Fibroblast of mammary gland (primary cell): ENCODE data around the gene RNF208.
"Not testable (repeated sequence)": the region's sequence is repeated elsewhere in the genome, so short reads cannot be mapped to it uniquely, and the experiment has no call there.

Source experiments
- DNase-seq: peaks from one replicate; pipeline ENCODE4 v3.0.0-alpha.2; 2010; ENCODE audit warnings: low read depth
- H3K4me3 ChIP-seq: 2 replicates; pipeline ENCODE4 v1.5.1; 2011; ENCODE audit warnings: low read depth, mild to moderate bottlenecking, low read length, moderate library complexity; ENCODE audit not compliant: control insufficient read depth
- TF ChIP-seq, protein P1 (sequence below): conservative IDR thresholded peaks from 2 replicates; pipeline ENCODE4 v1.5.1; 2011; ENCODE audit warnings: low read depth, low read length, inconsistent platforms; ENCODE audit not compliant: control insufficient read depth, insufficient read depth

The RNF208 gene

DNA sequence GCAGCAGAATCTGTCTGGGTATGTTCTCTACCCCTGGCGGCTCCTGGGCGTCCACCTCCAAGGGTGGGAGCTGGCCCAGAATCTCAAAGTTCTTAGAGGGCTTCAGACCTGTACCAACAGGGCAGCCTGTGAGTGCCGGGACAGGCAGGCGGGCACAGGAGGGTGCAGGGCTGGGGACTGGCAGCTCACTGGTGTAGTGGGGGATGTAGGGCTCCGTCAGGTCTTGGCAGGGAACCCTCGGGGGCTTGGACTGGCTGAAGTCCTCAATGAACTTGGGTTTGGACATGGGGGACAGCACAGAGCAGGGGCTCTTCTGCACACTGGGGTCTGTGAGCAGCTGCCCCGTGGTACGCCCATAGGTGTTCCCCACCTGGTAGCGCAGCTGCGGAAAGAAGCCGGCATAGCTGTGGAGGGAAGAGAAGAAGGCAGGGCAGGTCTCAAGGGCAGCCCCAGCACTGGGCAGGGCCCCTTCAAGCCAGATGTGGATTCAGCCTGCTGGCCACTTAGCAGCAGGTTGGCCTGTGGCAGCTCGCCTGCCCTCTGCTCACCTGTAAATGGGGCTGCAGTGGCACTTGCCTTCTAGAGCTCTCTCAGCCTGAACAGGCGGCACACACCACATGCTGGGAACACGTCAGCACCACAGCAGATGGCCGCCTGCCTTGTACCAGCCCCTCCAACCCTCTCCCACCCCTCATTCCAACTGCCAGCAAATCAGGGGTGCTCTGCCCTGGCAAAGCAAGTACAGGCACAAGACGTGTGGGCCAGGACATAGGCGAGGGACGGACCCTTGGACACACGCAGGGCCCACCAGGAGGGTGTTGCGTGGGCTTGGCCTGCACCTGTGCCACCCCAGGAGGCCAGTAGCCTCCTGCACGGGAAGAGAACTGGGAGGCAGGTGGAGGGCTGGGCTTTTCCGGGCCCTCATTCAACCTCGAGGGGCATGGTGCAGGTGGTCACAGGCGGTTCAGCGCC lies 23.7 kb upstream of the RNF208 start:
- H3K4me3 ChIP-seq: no peak overlapping the region
- DNase-seq: no peak
- TF ChIP-seq, protein P1, sequence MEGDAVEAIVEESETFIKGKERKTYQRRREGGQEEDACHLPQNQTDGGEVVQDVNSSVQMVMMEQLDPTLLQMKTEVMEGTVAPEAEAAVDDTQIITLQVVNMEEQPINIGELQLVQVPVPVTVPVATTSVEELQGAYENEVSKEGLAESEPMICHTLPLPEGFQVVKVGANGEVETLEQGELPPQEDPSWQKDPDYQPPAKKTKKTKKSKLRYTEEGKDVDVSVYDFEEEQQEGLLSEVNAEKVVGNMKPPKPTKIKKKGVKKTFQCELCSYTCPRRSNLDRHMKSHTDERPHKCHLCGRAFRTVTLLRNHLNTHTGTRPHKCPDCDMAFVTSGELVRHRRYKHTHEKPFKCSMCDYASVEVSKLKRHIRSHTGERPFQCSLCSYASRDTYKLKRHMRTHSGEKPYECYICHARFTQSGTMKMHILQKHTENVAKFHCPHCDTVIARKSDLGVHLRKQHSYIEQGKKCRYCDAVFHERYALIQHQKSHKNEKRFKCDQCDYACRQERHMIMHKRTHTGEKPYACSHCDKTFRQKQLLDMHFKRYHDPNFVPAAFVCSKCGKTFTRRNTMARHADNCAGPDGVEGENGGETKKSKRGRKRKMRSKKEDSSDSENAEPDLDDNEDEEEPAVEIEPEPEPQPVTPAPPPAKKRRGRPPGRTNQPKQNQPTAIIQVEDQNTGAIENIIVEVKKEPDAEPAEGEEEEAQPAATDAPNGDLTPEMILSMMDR: no peak

DNA sequence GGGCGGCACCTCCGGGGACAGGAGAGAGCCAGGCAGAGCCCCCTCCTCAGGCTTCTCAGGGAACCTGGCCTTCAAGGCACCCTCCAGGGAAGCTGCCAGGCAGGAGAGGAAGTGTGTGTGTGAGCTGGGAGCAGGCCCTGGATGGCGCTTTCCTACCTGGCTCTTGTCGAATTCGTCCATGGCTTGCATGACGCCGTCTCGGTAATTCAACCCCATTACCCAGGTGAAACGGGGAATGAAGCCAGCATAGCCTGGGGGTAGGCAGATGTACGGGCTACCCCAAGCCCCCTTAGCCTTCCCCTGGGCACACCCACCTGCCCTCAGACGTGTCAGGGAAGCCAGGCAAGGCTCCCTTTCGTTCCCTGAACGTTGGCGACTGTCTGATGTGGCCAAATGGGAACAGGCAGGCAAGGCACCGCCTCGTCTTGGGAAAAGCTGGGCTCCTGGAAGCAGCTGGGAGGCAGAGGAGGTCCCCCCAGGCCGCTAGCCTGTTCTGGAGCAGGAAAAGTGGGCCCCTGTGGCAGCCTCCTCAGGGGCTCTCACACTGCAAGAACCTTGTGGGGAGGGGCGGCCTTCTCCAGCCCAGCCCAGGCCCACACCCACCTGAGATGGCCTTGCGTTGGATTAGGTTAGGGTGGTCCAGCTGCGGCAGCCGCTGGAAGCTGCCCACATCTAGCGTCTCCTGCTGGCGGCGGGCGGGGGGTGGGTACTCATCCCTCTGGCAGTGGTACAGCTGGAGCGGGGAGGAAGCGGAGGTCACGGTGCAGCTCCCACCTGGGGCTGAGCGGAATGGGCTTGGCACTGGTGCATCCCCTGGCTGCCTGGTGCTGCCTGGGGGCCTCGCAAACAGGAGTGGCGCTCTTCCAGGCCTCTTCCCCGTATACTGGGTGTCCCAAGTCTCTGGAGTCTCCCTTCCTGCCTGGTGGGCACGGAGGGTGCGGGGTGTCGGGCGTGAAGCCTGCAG lies 22.7 kb upstream of the RNF208 start:
- no peak for DNase-seq
- TF ChIP-seq, protein P1: no peak
- no peak overlapping the region for H3K4me3 ChIP-seq

DNA sequence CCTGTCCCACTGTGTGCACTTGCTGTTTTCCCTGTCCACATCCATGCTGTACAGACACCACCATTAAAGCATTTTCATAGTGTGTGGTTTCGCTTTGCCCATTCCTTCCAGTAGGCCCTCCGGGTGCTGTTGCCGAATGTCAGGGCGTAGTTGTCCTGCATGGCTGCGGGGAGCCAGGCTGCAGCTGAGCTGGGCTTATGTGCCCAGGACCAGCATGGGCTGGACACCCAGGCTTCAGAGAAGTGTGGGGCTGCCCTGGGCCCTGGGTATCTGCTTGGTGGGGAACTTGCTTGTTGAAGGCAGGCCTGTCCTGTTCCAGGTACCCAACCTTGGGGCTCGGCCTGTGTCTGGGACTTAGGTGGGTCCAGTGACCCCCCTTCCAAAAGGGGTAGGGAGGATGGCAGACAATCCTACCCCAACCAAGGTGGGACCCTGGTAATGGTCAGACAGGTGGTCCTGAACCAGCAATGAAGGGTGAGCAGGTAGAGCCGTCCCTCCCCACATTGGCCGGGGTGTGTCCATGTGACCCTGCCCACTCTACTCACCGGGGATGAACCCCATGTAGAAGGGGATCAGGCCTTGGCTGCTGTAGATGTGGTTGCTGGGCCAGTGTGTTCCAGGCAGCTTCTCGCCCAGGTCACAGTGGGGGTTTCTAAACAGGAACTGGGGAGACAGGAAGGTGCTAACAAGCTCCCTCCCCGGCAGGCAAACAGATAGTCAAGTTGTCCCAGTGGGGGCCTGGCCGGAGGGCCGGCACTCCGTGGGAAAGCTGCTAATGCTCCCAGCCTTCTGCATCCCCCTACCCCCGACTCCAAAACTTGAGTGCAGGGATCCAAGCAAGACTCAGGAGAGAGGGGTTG lies 21.8 kb upstream of the RNF208 start:
- no peak for DNase-seq
- H3K4me3 ChIP-seq: no peak overlapping the region
- TF ChIP-seq, protein P1: no peak

DNA sequence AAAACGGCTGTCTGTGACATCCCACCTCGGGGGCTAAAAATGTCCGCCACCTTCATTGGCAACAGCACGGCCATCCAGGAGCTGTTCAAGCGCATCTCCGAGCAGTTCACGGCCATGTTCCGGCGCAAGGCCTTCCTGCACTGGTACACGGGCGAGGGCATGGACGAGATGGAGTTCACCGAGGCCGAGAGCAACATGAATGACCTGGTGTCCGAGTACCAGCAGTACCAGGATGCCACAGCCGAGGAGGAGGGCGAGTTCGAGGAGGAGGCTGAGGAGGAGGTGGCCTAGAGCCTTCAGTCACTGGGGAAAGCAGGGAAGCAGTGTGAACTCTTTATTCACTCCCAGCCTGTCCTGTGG lies 21.2 kb upstream of the RNF208 start:
- not testable (repeated sequence) for DNase-seq, H3K4me3 ChIP-seq

DNA sequence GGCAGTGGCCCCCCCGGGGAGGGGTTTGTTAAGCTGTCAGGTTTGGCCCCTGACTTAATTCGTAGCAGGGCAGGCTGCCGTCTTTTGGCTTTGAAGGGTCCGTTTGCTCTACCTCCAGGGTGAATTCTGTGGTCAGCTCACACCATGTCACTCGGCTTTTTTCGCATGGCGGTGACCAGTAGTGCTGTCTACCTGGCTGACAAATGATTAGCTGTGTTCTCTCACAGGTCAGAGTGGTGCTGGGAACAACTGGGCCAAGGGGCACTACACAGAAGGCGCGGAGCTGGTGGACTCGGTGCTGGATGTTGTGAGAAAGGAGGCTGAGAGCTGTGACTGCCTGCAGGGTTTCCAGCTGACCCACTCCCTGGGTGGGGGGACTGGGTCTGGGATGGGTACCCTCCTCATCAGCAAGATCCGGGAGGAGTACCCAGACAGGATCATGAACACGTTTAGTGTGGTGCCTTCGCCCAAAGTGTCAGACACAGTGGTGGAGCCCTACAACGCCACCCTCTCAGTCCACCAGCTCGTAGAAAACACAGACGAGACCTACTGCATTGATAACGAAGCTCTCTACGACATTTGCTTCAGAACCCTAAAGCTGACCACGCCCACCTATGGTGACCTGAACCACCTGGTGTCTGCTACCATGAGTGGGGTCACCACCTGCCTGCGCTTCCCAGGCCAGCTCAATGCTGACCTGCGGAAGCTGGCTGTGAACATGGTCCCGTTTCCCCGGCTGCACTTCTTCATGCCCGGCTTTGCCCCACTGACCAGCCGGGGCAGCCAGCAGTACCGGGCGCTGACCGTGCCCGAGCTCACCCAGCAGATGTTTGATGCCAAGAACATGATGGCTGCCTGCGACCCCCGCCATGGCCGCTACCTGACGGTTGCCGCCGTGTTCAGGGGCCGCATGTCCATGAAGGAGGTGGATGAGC lies 20.5 kb upstream of the RNF208 start:
- DNase-seq: no peak
- TF ChIP-seq, protein P1: no peak
- peak overlapping the region; percentile 84 for H3K4me3 ChIP-seq
